D721Med (cell line): Measurements from ENCODE around the gene ZDHHC9.
A peak's percentile ranks its signal among the peaks of the same experiment; 100 is the strongest.

Experiments used
- DNase-seq: peaks from one replicate; pipeline ENCODE4 v3.0.0; 2011; ENCODE audit warnings: low spot score; ENCODE audit not compliant: insufficient read length
- FAIRE-seq: peaks from 2 replicates; lab custom pipeline; 2011; peaks lifted over from hg19 to GRCh38; lab: Jason Lieb, UNC
- CTCF ChIP-seq: IDR thresholded peaks from 2 replicates; pipeline ENCODE4 v1.5.1; 2012; ENCODE audit warnings: mild to moderate bottlenecking, control low read depth; ENCODE audit not compliant: insufficient read depth; ENCODE audit errors: missing control alignments

The ZDHHC9 gene

GRCh38 chrX:129845616-129846190, 2.0 kb upstream of the ZDHHC9 start:
- no peak for TF ChIP-seq CTCF
- DNase-seq (no peak), FAIRE-seq (no peak)

GRCh38 chrX:129843209-129843458, 552 bp downstream of the ZDHHC9 start:
- DNase-seq (no peak), FAIRE-seq (no peak)
- TF ChIP-seq CTCF: no peak

GRCh38 chrX:129842510-129843208, 1.0 kb downstream of the ZDHHC9 start:
- DNase-seq (no peak), FAIRE-seq (no peak)
- TF ChIP-seq CTCF: no peak

- TF ChIP-seq CTCF: no peak
- FAIRE-seq (no peak), DNase-seq (no peak)
Measured at GRCh38 chrX:129840344-129840743, 3.3 kb downstream of the ZDHHC9 start.

- FAIRE-seq: no peak
- no peak for DNase-seq
- TF ChIP-seq CTCF: no peak
Measured at GRCh38 chrX:129836827-129837226, 6.9 kb downstream of the ZDHHC9 start.

GRCh38 chrX:129833153-129833990, 10.3 kb downstream of the ZDHHC9 start:
- TF ChIP-seq CTCF: no peak
- FAIRE-seq: peak; percentile 95
- DNase-seq: no peak
